ENCODE measurements around the gene GCNT2. TPM values are rescaled to one million over a fixed set of nuclear protein-coding genes. Genes with fewer than 3 reads are reported as not detected.

The GCNT2 gene
- total RNA-seq, 1 donor from 2014 or later, result 6.5 TPM

GRCh38 chr6:10586302-10586701 is 65.2 kb downstream of the GCNT2 start:
- no peak for TF ChIP-seq CTCF (IDR thresholded peaks at IDR 0.05; ENCODE audit: insufficient read depth, low read length, poor library complexity, severe bottlenecking)
- H3K36me3 ChIP-seq (ENCODE audit: control insufficient read depth, insufficient read depth, low read length), result no peaks in the 10 kb centered on the region
- H3K4me3 ChIP-seq (ENCODE audit: low read depth, low read length), result no peak overlapping the region
- no peak for DNase-seq (ENCODE audit: low read depth)
- H3K27me3 ChIP-seq (ENCODE audit: control insufficient read depth, insufficient read depth, low read length), result no peaks in the 10 kb centered on the region

GRCh38 chr6:10587656-10588406 is 66.7 kb downstream of the GCNT2 start:
- Histone ChIP-seq H3K4me3 (ENCODE audit: low read depth, low read length) (no peak overlapping the region), H3K36me3 (ENCODE audit: control insufficient read depth, insufficient read depth, low read length) (no peaks in the 10 kb centered on the region), H3K27me3 (ENCODE audit: control insufficient read depth, insufficient read depth, low read length) (no peaks in the 10 kb centered on the region)
- TF ChIP-seq CTCF (IDR thresholded peaks at IDR 0.05; ENCODE audit: insufficient read depth, low read length, poor library complexity, severe bottlenecking), result no peak
- DNase-seq (ENCODE audit: low read depth), result no peak

- Histone ChIP-seq H3K36me3 (ENCODE audit: control insufficient read depth, insufficient read depth, low read length) (no peaks in the 10 kb centered on the region), H3K27me3 (ENCODE audit: control insufficient read depth, insufficient read depth, low read length) (no peaks in the 10 kb centered on the region), H3K4me3 (ENCODE audit: low read depth, low read length) (no peak overlapping the region)
- TF ChIP-seq CTCF (IDR thresholded peaks at IDR 0.05; ENCODE audit: insufficient read depth, low read length, poor library complexity, severe bottlenecking), result no peak
- no peak for DNase-seq (ENCODE audit: low read depth)
These were observed 67.6 kb downstream of the GCNT2 start for GRCh38 chr6:10588562-10589428.

- no peak for TF ChIP-seq CTCF (IDR thresholded peaks at IDR 0.05; ENCODE audit: insufficient read depth, low read length, poor library complexity, severe bottlenecking)
- DNase-seq (ENCODE audit: low read depth), result no peak
- Histone ChIP-seq H3K36me3 (ENCODE audit: control insufficient read depth, insufficient read depth, low read length) (no peaks in the 10 kb centered on the region), H3K4me3 (ENCODE audit: low read depth, low read length) (no peak overlapping the region), H3K27me3 (ENCODE audit: control insufficient read depth, insufficient read depth, low read length) (no peaks in the 10 kb centered on the region)
These were observed 68.2 kb downstream of the GCNT2 start for GRCh38 chr6:10589429-10589727.

GRCh38 chr6:10589983-10590382 is 68.8 kb downstream of the GCNT2 start:
- no peak for TF ChIP-seq CTCF (IDR thresholded peaks at IDR 0.05; ENCODE audit: insufficient read depth, low read length, poor library complexity, severe bottlenecking)
- Histone ChIP-seq H3K4me3 (ENCODE audit: low read depth, low read length) (no peak overlapping the region), H3K27me3 (ENCODE audit: control insufficient read depth, insufficient read depth, low read length) (no peaks in the 10 kb centered on the region), H3K36me3 (ENCODE audit: control insufficient read depth, insufficient read depth, low read length) (no peaks in the 10 kb centered on the region)
- DNase-seq (ENCODE audit: low read depth), result no peak

All from kidney epithelial cell (primary cell).